ENCODE measurements around the gene PLCG1. TPM values are rescaled to one million over a fixed set of nuclear protein-coding genes. Genes with fewer than 3 reads are reported as not detected.

PLCG1 gene
- total and polyA plus RNA-seq, 5 donors from 2014 or later = 30.4 to 540 (median 33.2) TPM

DNA sequence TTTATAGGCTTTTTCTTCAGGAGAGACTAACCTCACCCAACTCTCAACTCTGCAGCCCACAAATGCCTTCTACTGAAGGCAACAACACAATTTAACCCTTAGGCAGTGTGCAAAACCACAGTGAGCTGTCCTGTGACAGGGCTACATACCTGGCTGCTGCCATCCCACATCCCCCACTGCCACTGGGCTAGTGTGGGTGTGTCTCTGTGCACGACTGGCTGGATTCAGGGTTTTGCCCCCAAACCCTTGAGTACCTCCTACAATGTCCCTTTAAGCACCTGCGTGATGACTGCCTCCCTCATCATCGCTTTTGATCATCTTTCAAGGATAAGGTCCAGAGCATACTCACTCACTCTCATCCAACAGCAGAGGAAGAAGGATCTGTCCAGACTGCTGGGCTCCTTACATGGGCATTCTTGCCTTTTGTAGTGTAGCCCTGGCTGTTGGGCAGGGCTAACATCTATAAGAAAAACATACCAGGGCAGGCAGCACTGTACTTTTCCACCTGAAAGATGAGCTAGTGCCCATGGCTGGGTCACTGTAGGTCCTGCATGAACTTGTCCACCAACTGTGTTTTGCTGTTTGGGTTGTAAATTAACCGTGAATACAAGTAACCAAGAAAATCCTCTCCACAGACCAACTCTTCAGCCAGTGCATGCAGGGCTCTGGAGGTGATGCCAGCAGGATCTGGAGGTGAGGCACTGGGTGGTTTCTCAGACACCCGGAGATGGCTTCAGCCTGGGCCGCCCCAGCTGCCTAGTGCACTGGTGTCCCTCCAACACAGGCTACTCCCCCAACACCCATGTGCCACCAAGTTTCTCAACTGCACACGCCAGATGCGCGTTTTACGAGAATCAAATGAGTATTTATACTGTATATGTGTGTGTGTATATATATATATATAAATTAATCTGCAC, 45.2 kb downstream of the PLCG1 start:
- no peak for ATAC-seq (ENCODE audit: low read depth in 2 of 2)
- H3K9me3 Mint-ChIP-seq = no peaks in the 10 kb centered on the region
- Histone ChIP-seq H3K4me3 (ENCODE audit: low read depth, low read length) (no peak overlapping the region), H3K36me3 (ENCODE audit: control insufficient read depth, insufficient read depth, low read length) (peaks cover 2% of the 10 kb centered on the region), H3K27ac (ENCODE audit: insufficient read depth, low read length, poor library complexity, severe bottlenecking) (no peak overlapping the region), H3K27me3 (ENCODE audit: control insufficient read depth, insufficient read depth, low read length) (no peaks in the 10 kb centered on the region), H3K9me3 (ENCODE audit: control insufficient read depth in 2 of 2, low read length in 2 of 2) (no peaks in the 10 kb centered on the region), H3K4me1 (ENCODE audit: control insufficient read depth, insufficient read depth, low read length, poor library complexity, severe bottlenecking) (no peaks in the 10 kb centered on the region)
- H3K4me3 Mint-ChIP-seq = no peak overlapping the region
- peaks cover 2% of the 10 kb centered on the region for H3K27me3 Mint-ChIP-seq
- H3K4me1 Mint-ChIP-seq = peaks cover 5 to 16% (median 15%) of the 10 kb centered on the region in 4 donors
- peak overlapping the region; percentile 52 to 91 (median 84) for H3K27ac Mint-ChIP-seq
- DNase-seq = no peak
- H3K36me3 Mint-ChIP-seq = peaks cover 4% of the 10 kb centered on the region

GRCh38 chr20:41183391-41183790, 46.0 kb downstream of the PLCG1 start:
- Mint-ChIP-seq H3K27ac (no peak overlapping the region), H3K9me3 (no peaks in the 10 kb centered on the region), H3K4me3 (no peak overlapping the region), H3K36me3 (peaks cover 4% of the 10 kb centered on the region), H3K27me3 (peaks cover 5% of the 10 kb centered on the region), H3K4me1 (peaks cover 5 to 16% (median 12%) of the 10 kb centered on the region in 4 donors)
- ATAC-seq (ENCODE audit: low read depth in 2 of 2) (no peak), DNase-seq (no peak)
- no peaks in the 10 kb centered on the region for H3K36me3 ChIP-seq (ENCODE audit: control insufficient read depth, insufficient read depth, low read length)
- H3K27me3 ChIP-seq (ENCODE audit: control insufficient read depth, insufficient read depth, low read length) = no peaks in the 10 kb centered on the region
- H3K4me3 ChIP-seq (ENCODE audit: low read depth, low read length) = no peak overlapping the region
- H3K9me3 ChIP-seq (ENCODE audit: control insufficient read depth in 2 of 2, low read length in 2 of 2) = no peaks in the 10 kb centered on the region
- no peaks in the 10 kb centered on the region for H3K4me1 ChIP-seq (ENCODE audit: control insufficient read depth, insufficient read depth, low read length, poor library complexity, severe bottlenecking)
- H3K27ac ChIP-seq (ENCODE audit: insufficient read depth, low read length, poor library complexity, severe bottlenecking) = no peak overlapping the region

DNA sequence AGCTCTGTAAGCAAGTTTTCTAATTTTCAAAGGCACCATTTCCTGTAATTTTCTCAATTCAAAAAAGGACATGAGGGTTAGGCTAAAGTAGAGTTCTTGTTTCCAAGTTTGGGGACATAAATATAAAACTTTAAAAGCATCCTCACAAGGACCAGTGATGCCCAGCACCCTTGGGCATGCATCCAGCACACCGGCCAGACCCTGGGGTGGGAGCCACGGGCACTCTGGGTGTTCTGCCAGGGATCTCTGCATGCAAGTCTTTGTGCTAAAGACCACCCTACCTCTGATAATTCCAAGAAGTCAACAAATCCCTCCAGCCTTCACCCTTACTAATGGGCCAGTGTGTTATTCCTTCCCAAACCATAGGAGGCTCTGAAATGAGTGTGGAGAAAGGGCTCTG, 46.5 kb downstream of the PLCG1 start:
- Histone ChIP-seq H3K27ac (ENCODE audit: insufficient read depth, low read length, poor library complexity, severe bottlenecking) (no peak overlapping the region), H3K4me3 (ENCODE audit: low read depth, low read length) (no peak overlapping the region), H3K9me3 (ENCODE audit: control insufficient read depth in 2 of 2, low read length in 2 of 2) (no peaks in the 10 kb centered on the region), H3K36me3 (ENCODE audit: control insufficient read depth, insufficient read depth, low read length) (no peaks in the 10 kb centered on the region), H3K27me3 (ENCODE audit: control insufficient read depth, insufficient read depth, low read length) (no peaks in the 10 kb centered on the region), H3K4me1 (ENCODE audit: control insufficient read depth, insufficient read depth, low read length, poor library complexity, severe bottlenecking) (no peaks in the 10 kb centered on the region)
- DNase-seq (no peak), ATAC-seq (ENCODE audit: low read depth in 2 of 2) (no peak)
- Mint-ChIP-seq H3K27ac (no peak overlapping the region), H3K9me3 (no peaks in the 10 kb centered on the region), H3K4me1 (peaks cover 5 to 16% (median 11%) of the 10 kb centered on the region in 4 donors), H3K36me3 (peaks cover 4% of the 10 kb centered on the region), H3K27me3 (peaks cover 5% of the 10 kb centered on the region), H3K4me3 (no peak overlapping the region)

GRCh38 chr20:41185013-41185757, 47.8 kb downstream of the PLCG1 start:
- Histone ChIP-seq H3K4me3 (ENCODE audit: low read depth, low read length) (no peak overlapping the region), H3K4me1 (ENCODE audit: control insufficient read depth, insufficient read depth, low read length, poor library complexity, severe bottlenecking) (no peaks in the 10 kb centered on the region), H3K9me3 (ENCODE audit: control insufficient read depth in 2 of 2, low read length in 2 of 2) (peaks cover 0 to 1% of the 10 kb centered on the region in 2 experiments), H3K27ac (ENCODE audit: insufficient read depth, low read length, poor library complexity, severe bottlenecking) (no peak overlapping the region), H3K36me3 (ENCODE audit: control insufficient read depth, insufficient read depth, low read length) (no peaks in the 10 kb centered on the region), H3K27me3 (ENCODE audit: control insufficient read depth, insufficient read depth, low read length) (no peaks in the 10 kb centered on the region)
- H3K4me3 Mint-ChIP-seq = no peak overlapping the region
- peaks cover 5 to 16% (median 11%) of the 10 kb centered on the region in 4 donors for H3K4me1 Mint-ChIP-seq
- ATAC-seq (ENCODE audit: low read depth in 2 of 2) (no peak), DNase-seq (no peak)
- H3K36me3 Mint-ChIP-seq = peaks cover 4% of the 10 kb centered on the region
- H3K27me3 Mint-ChIP-seq = peaks cover 5% of the 10 kb centered on the region
- no peak overlapping the region for H3K27ac Mint-ChIP-seq
- no peaks in the 10 kb centered on the region for H3K9me3 Mint-ChIP-seq

DNA sequence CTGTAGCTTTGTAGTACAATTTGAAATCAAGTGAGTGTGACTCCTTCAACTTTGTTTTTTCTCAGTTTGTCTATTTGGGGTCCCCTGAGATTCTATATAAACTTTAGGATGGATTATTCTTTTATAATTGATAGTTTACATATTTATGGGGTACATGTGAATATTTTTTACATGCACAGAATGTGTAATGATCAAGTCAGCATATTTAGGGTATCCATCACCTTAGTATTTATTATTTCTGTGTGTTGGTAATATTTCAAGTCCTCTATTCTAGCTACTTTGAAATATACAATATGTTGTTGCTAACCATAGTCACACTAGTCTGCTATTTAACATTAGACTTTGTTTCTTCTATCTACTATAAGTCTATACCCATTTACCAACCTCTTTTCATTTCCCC, 50.3 kb downstream of the PLCG1 start:
- Mint-ChIP-seq H3K4me1 (peaks cover 0 to under 1% (median 0%) of the 10 kb centered on the region in 4 donors), H3K4me3 (no peak overlapping the region), H3K27me3 (peaks cover 5% of the 10 kb centered on the region), H3K27ac (no peak overlapping the region), H3K9me3 (peaks cover 0 to 13% (median 4%) of the 10 kb centered on the region in 7 donors), H3K36me3 (peaks cover 7% of the 10 kb centered on the region)
- no peak overlapping the region for H3K27ac ChIP-seq (ENCODE audit: insufficient read depth, low read length, poor library complexity, severe bottlenecking)
- H3K36me3 ChIP-seq (ENCODE audit: control insufficient read depth, insufficient read depth, low read length) = no peaks in the 10 kb centered on the region
- H3K4me3 ChIP-seq (ENCODE audit: low read depth, low read length) = no peak overlapping the region
- ATAC-seq (ENCODE audit: low read depth in 2 of 2) (no peak), DNase-seq (no peak)
- H3K9me3 ChIP-seq (ENCODE audit: control insufficient read depth in 2 of 2, low read length in 2 of 2) = peaks cover 14 to 16% of the 10 kb centered on the region in 2 experiments
- H3K4me1 ChIP-seq (ENCODE audit: control insufficient read depth, insufficient read depth, low read length, poor library complexity, severe bottlenecking) = no peaks in the 10 kb centered on the region
- no peaks in the 10 kb centered on the region for H3K27me3 ChIP-seq (ENCODE audit: control insufficient read depth, insufficient read depth, low read length)

GRCh38 chr20:41191562-41192500, 54.5 kb downstream of the PLCG1 start:
- H3K27ac Mint-ChIP-seq = no peak overlapping the region
- H3K4me3 Mint-ChIP-seq = no peak overlapping the region
- peaks cover 10% of the 10 kb centered on the region for H3K36me3 Mint-ChIP-seq
- Histone ChIP-seq H3K36me3 (ENCODE audit: control insufficient read depth, insufficient read depth, low read length) (no peaks in the 10 kb centered on the region), H3K4me3 (ENCODE audit: low read depth, low read length) (no peak overlapping the region), H3K4me1 (ENCODE audit: control insufficient read depth, insufficient read depth, low read length, poor library complexity, severe bottlenecking) (no peaks in the 10 kb centered on the region), H3K27me3 (ENCODE audit: control insufficient read depth, insufficient read depth, low read length) (no peaks in the 10 kb centered on the region), H3K27ac (ENCODE audit: insufficient read depth, low read length, poor library complexity, severe bottlenecking) (no peak overlapping the region), H3K9me3 (ENCODE audit: control insufficient read depth in 2 of 2, low read length in 2 of 2) (peaks cover 14 to 16% of the 10 kb centered on the region in 2 experiments)
- H3K9me3 Mint-ChIP-seq = peaks cover 0 to 15% (median 4%) of the 10 kb centered on the region in 7 donors
- DNase-seq (no peak), ATAC-seq (ENCODE audit: low read depth in 2 of 2) (no peak)
- peaks cover 5% of the 10 kb centered on the region for H3K27me3 Mint-ChIP-seq
- peaks cover 0 to 12% (median 2%) of the 10 kb centered on the region in 4 donors for H3K4me1 Mint-ChIP-seq

DNA sequence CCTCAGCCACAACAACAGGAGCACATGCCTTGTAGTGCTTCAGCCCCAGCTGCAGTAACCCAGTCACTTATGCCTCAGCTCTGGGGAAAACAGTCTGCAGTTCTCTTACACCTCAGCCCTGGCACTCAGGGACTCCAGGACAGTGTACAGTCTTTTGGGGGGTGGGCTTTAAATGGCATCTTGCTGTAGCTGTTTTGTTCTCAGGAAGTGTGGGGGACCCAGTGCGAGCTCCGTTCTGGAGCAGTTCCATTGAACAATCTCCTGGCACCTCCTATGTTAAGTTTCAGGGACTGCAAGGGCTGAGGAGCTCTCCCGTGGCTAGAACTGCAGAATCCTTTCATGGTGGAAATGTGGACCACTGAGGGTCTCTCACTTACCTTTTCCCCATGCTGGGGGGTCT, 55.2 kb downstream of the PLCG1 start:
- Mint-ChIP-seq H3K27me3 (peaks cover 2% of the 10 kb centered on the region), H3K4me3 (no peak overlapping the region), H3K27ac (peak overlapping the region in 1 of 3 donors; percentile 21), H3K4me1 (peaks cover 0 to 12% (median 2%) of the 10 kb centered on the region in 4 donors), H3K9me3 (peaks cover 0 to 15% (median 4%) of the 10 kb centered on the region in 7 donors), H3K36me3 (peaks cover 10% of the 10 kb centered on the region)
- Histone ChIP-seq H3K27me3 (ENCODE audit: control insufficient read depth, insufficient read depth, low read length) (no peaks in the 10 kb centered on the region), H3K27ac (ENCODE audit: insufficient read depth, low read length, poor library complexity, severe bottlenecking) (no peak overlapping the region), H3K4me1 (ENCODE audit: control insufficient read depth, insufficient read depth, low read length, poor library complexity, severe bottlenecking) (no peaks in the 10 kb centered on the region), H3K4me3 (ENCODE audit: low read depth, low read length) (no peak overlapping the region), H3K36me3 (ENCODE audit: control insufficient read depth, insufficient read depth, low read length) (no peaks in the 10 kb centered on the region), H3K9me3 (ENCODE audit: control insufficient read depth in 2 of 2, low read length in 2 of 2) (peaks cover 14 to 16% of the 10 kb centered on the region in 2 experiments)
- no peak for ATAC-seq (ENCODE audit: low read depth in 2 of 2)
- DNase-seq = no peak
